H9 (cell line): ENCODE data around the gene ISCU. TPM values are rescaled to one million over a fixed set of nuclear protein-coding genes. Genes with fewer than 3 reads are reported as not detected.

ENCODE experiments used
- DNase-seq: peaks from one replicate; pipeline ENCODE4 v3.0.0-alpha.2; 2017
- H2AFZ ChIP-seq: one replicate; pipeline ENCODE4 v1.6.1; 2013; ENCODE audit warnings: mild to moderate bottlenecking, low read length, control low read depth, moderate library complexity
- H2AK5ac ChIP-seq: 2 replicates; pipeline ENCODE4 v1.6.1; 2013; ENCODE audit warnings: low read length, control low read depth, mixed read lengths; ENCODE audit not compliant: insufficient read length
- H2BK120ac ChIP-seq: one replicate; pipeline ENCODE4 v1.6.1; 2013; ENCODE audit warnings: low read depth, mild to moderate bottlenecking, low read length, control low read depth, inconsistent platforms; ENCODE audit not compliant: poor library complexity, severe bottlenecking
- H2BK12ac ChIP-seq: 2 replicates; pipeline ENCODE4 v1.6.1; 2013; ENCODE audit warnings: low read length, control low read depth, mixed read lengths, low read depth; ENCODE audit not compliant: insufficient read length
- H2BK15ac ChIP-seq: 2 replicates; pipeline ENCODE4 v1.6.1; 2013; ENCODE audit warnings: low read depth, low read length, control low read depth
- H2BK20ac ChIP-seq: one replicate; pipeline ENCODE4 v1.6.1; 2013; ENCODE audit warnings: low read depth, mild to moderate bottlenecking, low read length, control low read depth, inconsistent platforms; ENCODE audit not compliant: poor library complexity, severe bottlenecking
- H2BK5ac ChIP-seq: 2 replicates; pipeline ENCODE4 v1.6.1; 2013; ENCODE audit warnings: low read length, control low read depth, mixed read lengths; ENCODE audit not compliant: insufficient read length
- H3K14ac ChIP-seq: 2 replicates; pipeline ENCODE4 v1.6.1; 2013; ENCODE audit warnings: low read length, control low read depth; ENCODE audit not compliant: insufficient read depth
- H3K18ac ChIP-seq: 2 replicates; pipeline ENCODE4 v1.6.1; 2013; ENCODE audit warnings: low read depth, mild to moderate bottlenecking, mixed read lengths, low read length, control low read depth; ENCODE audit not compliant: insufficient read length
- H3K23ac ChIP-seq: 2 replicates; pipeline ENCODE4 v1.6.1; 2013; ENCODE audit warnings: low read length, control low read depth, mixed read lengths, low read depth; ENCODE audit not compliant: insufficient read length
- H3K23me2 ChIP-seq: 2 replicates; pipeline ENCODE4 v1.6.1; 2013; ENCODE audit warnings: low read depth, mild to moderate bottlenecking, mixed read lengths, low read length, control low read depth; ENCODE audit not compliant: insufficient read length, poor library complexity, severe bottlenecking
- H3K27ac ChIP-seq: 2 replicates; pipeline ENCODE4 v1.5.1; 2013; ENCODE audit warnings: low read length, control low read depth, mixed read lengths, low read depth; ENCODE audit not compliant: insufficient read length
- H3K27me3 ChIP-seq: 2 replicates; pipeline ENCODE4 v1.6.1; 2013; ENCODE audit warnings: low read length, control low read depth, inconsistent platforms; ENCODE audit not compliant: insufficient read depth
- H3K4ac ChIP-seq: 2 replicates; pipeline ENCODE4 v1.6.1; 2013; ENCODE audit warnings: low read depth, mild to moderate bottlenecking, control low read depth, inconsistent platforms, low read length, moderate library complexity
- H3K4me1 ChIP-seq: 2 replicates; pipeline ENCODE4 v1.6.1; 2013; ENCODE audit warnings: low read length, control low read depth, inconsistent platforms; ENCODE audit not compliant: insufficient read depth
- H3K4me2 ChIP-seq: 2 replicates; pipeline ENCODE4 v1.6.1; 2013; ENCODE audit warnings: low read length, control low read depth, mixed read lengths; ENCODE audit not compliant: insufficient read length, insufficient read depth
- H3K56ac ChIP-seq: 2 replicates; pipeline ENCODE4 v1.6.1; 2013; ENCODE audit warnings: low read depth, mild to moderate bottlenecking, mixed read lengths, low read length, control low read depth; ENCODE audit not compliant: insufficient read length
- H3K79me1 ChIP-seq: 2 replicates; pipeline ENCODE4 v1.6.1; 2013; ENCODE audit warnings: low read depth, mild to moderate bottlenecking, moderate library complexity, low read length, control low read depth, inconsistent platforms; ENCODE audit not compliant: insufficient read depth, poor library complexity, severe bottlenecking
- H3K79me2 ChIP-seq: 2 replicates; pipeline ENCODE4 v1.6.1; 2013; ENCODE audit warnings: low read length, control low read depth, inconsistent platforms; ENCODE audit not compliant: insufficient read depth
- H3K9ac ChIP-seq: 2 replicates; pipeline ENCODE4 v1.6.1; 2013; ENCODE audit warnings: low read length, control low read depth, mixed read lengths; ENCODE audit not compliant: insufficient read length; ENCODE audit errors: extremely low read depth
- H3K9me3 ChIP-seq: one replicate; pipeline ENCODE4 v1.6.1; 2013; ENCODE audit warnings: low read depth, low read length, inconsistent platforms; ENCODE audit not compliant: control insufficient read depth
- H3T11ph ChIP-seq: one replicate; pipeline ENCODE4 v1.6.1; 2013; ENCODE audit warnings: mild to moderate bottlenecking, low read length, control low read depth, inconsistent platforms
- H4K20me1 ChIP-seq: one replicate; pipeline ENCODE4 v1.6.1; 2013; ENCODE audit not compliant: control insufficient read depth, insufficient read length, insufficient read depth
- H4K5ac ChIP-seq: 2 replicates; pipeline ENCODE4 v1.6.1; 2013; ENCODE audit warnings: low read depth, mild to moderate bottlenecking, mixed read lengths, low read length, control low read depth; ENCODE audit not compliant: insufficient read length
- H4K8ac ChIP-seq: replicated peaks from 2 replicates; pipeline ENCODE4 v1.6.1; 2013; ENCODE audit warnings: low read length, control low read depth, mixed read lengths, low read depth; ENCODE audit not compliant: insufficient read length
- H4K91ac ChIP-seq: 2 replicates; pipeline ENCODE4 v1.6.1; 2013; ENCODE audit warnings: low read depth, mild to moderate bottlenecking, moderate library complexity, mixed read lengths, low read length, control low read depth; ENCODE audit not compliant: insufficient read length
- H3K27ac Mint-ChIP-seq, 3 experiments: 2 replicates in 2 of 3; 3 replicates in 1 of 3; pipeline ENCODE4 v1.8.0; 2020 to 2021; ENCODE audit warnings: mixed read lengths in 3 of 3, mild to moderate bottlenecking in 1 of 3, moderate library complexity in 1 of 3
- H3K27me3 Mint-ChIP-seq: 2 replicates; pipeline ENCODE4 v1.8.0; 2021; ENCODE audit warnings: low read depth, mild to moderate bottlenecking, moderate library complexity, mixed read lengths
- H3K36me3 Mint-ChIP-seq, 3 experiments: 2 replicates in 2 of 3; 3 replicates in 1 of 3; pipeline ENCODE4 v1.8.0; 2020 to 2021; ENCODE audit warnings: low read depth in 3 of 3, mixed read lengths in 3 of 3; ENCODE audit not compliant: insufficient read depth in 1 of 3
- H3K4me1 Mint-ChIP-seq, 2 experiments: 2 replicates each; pipeline ENCODE4 v1.8.0; 2020; ENCODE audit warnings: mixed read lengths in 2 of 2
- H3K4me3 Mint-ChIP-seq, 2 experiments: 2 replicates in 1 of 2; 3 replicates in 1 of 2; pipeline ENCODE4 v1.8.0; 2020 to 2021; ENCODE audit warnings: mild to moderate bottlenecking in 2 of 2, mixed read lengths in 2 of 2, moderate library complexity in 1 of 2
- H3K9me3 Mint-ChIP-seq, 2 experiments: 2 replicates in 1 of 2; 3 replicates in 1 of 2; pipeline ENCODE4 v1.8.0; 2020; ENCODE audit warnings: mild to moderate bottlenecking in 2 of 2, mixed read lengths in 2 of 2, moderate library complexity in 1 of 2
- CTCF ChIP-seq: fragments of 200-600 bp; sonication (generic); conservative IDR thresholded peaks from 3 replicates; pipeline ENCODE4 v1.8.0; 2021; ENCODE audit warnings: antibody characterized with exemption, mild to moderate bottlenecking
- WGBS: extraction: QIAGEN DNeasy Blood & Tissue Kit; methylation state at CpG from one replicate; pipeline ENCODE4 v1.1.7; 2013; ENCODE audit warnings: missing lambda C conversion rate, low lambda C conversion rate, mixed read lengths; ENCODE audit not compliant: insufficient read length; ENCODE audit errors: extremely low coverage; 5-methylcytosine and 5-hydroxymethylcytosine counted together
- total RNA-seq: library from RNA; stranded (reverse); gene quantifications from 2 replicates; pipeline ENCODE4 v1.2.1, GENCODE V29; 2021

The ISCU gene
- total RNA-seq, 1 experiment from 2014 or later, result 64.9 TPM

GRCh38 chr12:108611884-108612415 lies 49.6 kb downstream of the ISCU start:
- peaks cover 4 to 5% of the 10 kb centered on the region in 2 experiments; a peak in 1 of 5 replicates for H3K9me3 Mint-ChIP-seq
- H2BK5ac ChIP-seq, result no peak overlapping the region
- H3K9me3 ChIP-seq, result no peaks in the 10 kb centered on the region
- H3K14ac ChIP-seq, result no peak overlapping the region
- no peaks in the 10 kb centered on the region for H3K36me3 Mint-ChIP-seq
- no peaks in the 10 kb centered on the region for H3K4me1 ChIP-seq
- no peak overlapping the region for H3K9ac ChIP-seq
- H4K5ac ChIP-seq, result no peak overlapping the region
- H3K4ac ChIP-seq, result no peak overlapping the region
- H3K4me1 Mint-ChIP-seq, result peaks cover 21 to 32% of the 10 kb centered on the region in 2 experiments
- no peak overlapping the region for H2BK120ac ChIP-seq
- peak overlapping the region in 1 of 3 experiments; percentile 36; a peak in 1 of 7 replicates for H3K27ac Mint-ChIP-seq
- no peaks in the 10 kb centered on the region for H3K23me2 ChIP-seq
- no peak overlapping the region for H3K27ac ChIP-seq
- no peaks in the 10 kb centered on the region for H3K27me3 ChIP-seq
- no CpG with 5 or more reads among the region's 5 CpGs for WGBS
- H3K56ac ChIP-seq, result no peak overlapping the region
- H3K27me3 Mint-ChIP-seq, result peaks cover 1% of the 10 kb centered on the region; the same call in 1 of the 2 replicates
- no peaks in the 10 kb centered on the region for H4K20me1 ChIP-seq
- H4K91ac ChIP-seq, result no peak overlapping the region
- peak; percentile 84 for DNase-seq
- no peak overlapping the region for H4K8ac ChIP-seq
- H3K4me3 Mint-ChIP-seq, result no peak overlapping the region
- no peak overlapping the region for H2AK5ac ChIP-seq
- no peak overlapping the region for H3K4me2 ChIP-seq
- no peaks in the 10 kb centered on the region for H3K79me1 ChIP-seq
- peak; percentile 78 for TF ChIP-seq CTCF
- no peak overlapping the region for H2BK12ac ChIP-seq
- H2BK20ac ChIP-seq, result no peak overlapping the region
- H3K18ac ChIP-seq, result no peak overlapping the region
- no peak overlapping the region for H3K23ac ChIP-seq
- no peak overlapping the region for H2AFZ ChIP-seq
- no peak overlapping the region for H3T11ph ChIP-seq
- no peak overlapping the region for H2BK15ac ChIP-seq
- H3K79me2 ChIP-seq, result no peaks in the 10 kb centered on the region
